Loucy (cell line): ENCODE results near the gene PERCC1.

ENCODE experiments used
- H2AFZ ChIP-seq: fragments of 200-600 bp; sonication (generic); 2 replicates; pipeline ENCODE4 v1.6.0; 2016; ENCODE audit warnings: antibody characterized with exemption, mild to moderate bottlenecking, low read length, moderate library complexity
- H3F3A ChIP-seq: fragments of 200-600 bp; 2 replicates; pipeline ENCODE4 v1.6.0; 2016; ENCODE audit warnings: antibody characterized with exemption, low read depth, mild to moderate bottlenecking
- H3K27me3 ChIP-seq: fragments of 200-600 bp; sonication (generic); 2 replicates; pipeline ENCODE4 v1.6.1; 2014; ENCODE audit warnings: low read length, mild to moderate bottlenecking; ENCODE audit not compliant: insufficient read depth, poor library complexity, severe bottlenecking
- H3K36me3 ChIP-seq: fragments of 200-600 bp; sonication (generic); 2 replicates; pipeline ENCODE4 v1.6.1; 2016; ENCODE audit warnings: low read length; ENCODE audit not compliant: insufficient read depth
- H3K4me1 ChIP-seq: fragments of 200-600 bp; sonication (generic); 2 replicates; pipeline ENCODE4 v1.5.1; 2014; ENCODE audit warnings: low read length, mild to moderate bottlenecking; ENCODE audit not compliant: insufficient read depth, poor library complexity, severe bottlenecking
- H3K4me2 ChIP-seq: fragments of 200-600 bp; sonication (generic); 2 replicates; pipeline ENCODE4 v1.6.0; 2014; ENCODE audit warnings: antibody characterized with exemption, low read length, low read depth, mild to moderate bottlenecking; ENCODE audit not compliant: poor library complexity, severe bottlenecking
- H3K4me3 ChIP-seq: fragments of 200-600 bp; sonication (generic); 2 replicates; pipeline ENCODE4 v1.5.1; 2014; ENCODE audit warnings: low read length, mild to moderate bottlenecking, mixed read lengths; ENCODE audit not compliant: poor library complexity, severe bottlenecking
- H3K79me2 ChIP-seq: fragments of 200-600 bp; sonication (generic); 2 replicates; pipeline ENCODE4 v1.6.1; 2014; ENCODE audit warnings: low read length; ENCODE audit not compliant: insufficient read depth
- H3K9ac ChIP-seq: fragments of 200-600 bp; sonication (generic); 2 replicates; pipeline ENCODE4 v1.6.0; 2014; ENCODE audit warnings: mild to moderate bottlenecking, low read depth, low read length, moderate library complexity; ENCODE audit not compliant: poor library complexity, severe bottlenecking
- H3K9me2 ChIP-seq: fragments of 200-600 bp; sonication (generic); replicated peaks from 2 replicates; pipeline ENCODE4 v1.6.1; 2016; ENCODE audit warnings: low read depth, low read length, mixed read lengths
- H3K9me3 ChIP-seq: fragments of 200-600 bp; sonication (generic); 2 replicates; pipeline ENCODE4 v1.6.1; 2014; ENCODE audit warnings: mild to moderate bottlenecking, antibody characterized with exemption, low read length, low read depth; ENCODE audit not compliant: insufficient read depth
- H4K20me1 ChIP-seq: fragments of 200-600 bp; sonication (generic); 2 replicates; pipeline ENCODE4 v1.6.0; 2014; ENCODE audit warnings: antibody characterized with exemption, low read length, mild to moderate bottlenecking; ENCODE audit not compliant: insufficient read depth, poor library complexity, severe bottlenecking
- CTCF ChIP-seq: fragments of 200-600 bp; sonication (generic); conservative IDR thresholded peaks from 2 replicates; pipeline ENCODE4 v1.5.1; 2014; ENCODE audit warnings: mild to moderate bottlenecking, antibody characterized with exemption, low read length
- EZH2phosphoT487 ChIP-seq: fragments of 200-600 bp; IDR thresholded peaks from 2 replicates; pipeline ENCODE4 v1.6.1; 2018; ENCODE audit warnings: antibody characterized with exemption, mild to moderate bottlenecking, moderate library complexity, borderline replicate concordance

The PERCC1 gene

GRCh38 chr16:1431497-1432270, 806 bp downstream of the PERCC1 start:
- no peaks in the 10 kb centered on the region for H4K20me1 ChIP-seq
- H2AFZ ChIP-seq = no peak overlapping the region
- H3K4me3 ChIP-seq = no peak overlapping the region
- H3K9me3 ChIP-seq = no peaks in the 10 kb centered on the region
- TF ChIP-seq CTCF (no peak), EZH2phosphoT487 (no peak)
- no peaks in the 10 kb centered on the region for H3K9me2 ChIP-seq
- no peaks in the 10 kb centered on the region for H3K4me1 ChIP-seq
- no peak overlapping the region for H3K9ac ChIP-seq
- H3F3A ChIP-seq = no peaks in the 10 kb centered on the region
- no peaks in the 10 kb centered on the region for H3K27me3 ChIP-seq
- H3K79me2 ChIP-seq = no peaks in the 10 kb centered on the region
- H3K36me3 ChIP-seq = no peaks in the 10 kb centered on the region
- H3K4me2 ChIP-seq = no peak overlapping the region

- Histone ChIP-seq H3K36me3 (no peaks in the 10 kb centered on the region), H3K79me2 (no peaks in the 10 kb centered on the region), H2AFZ (no peak overlapping the region), H3K9ac (no peak overlapping the region), H3K9me3 (no peaks in the 10 kb centered on the region), H3K9me2 (no peaks in the 10 kb centered on the region), H3K4me3 (no peak overlapping the region), H3K4me2 (no peak overlapping the region), H3K27me3 (no peaks in the 10 kb centered on the region), H3F3A (no peaks in the 10 kb centered on the region), H3K4me1 (no peaks in the 10 kb centered on the region), H4K20me1 (no peaks in the 10 kb centered on the region)
- TF ChIP-seq EZH2phosphoT487 (no peak), CTCF (no peak)
Measured at GRCh38 chr16:1432388-1433262, 1.7 kb downstream of the PERCC1 start.

- Histone ChIP-seq H3K36me3 (no peaks in the 10 kb centered on the region), H3K9me3 (no peaks in the 10 kb centered on the region), H3K4me3 (no peak overlapping the region), H3K9me2 (no peaks in the 10 kb centered on the region), H2AFZ (no peak overlapping the region), H3K4me1 (no peaks in the 10 kb centered on the region), H4K20me1 (no peaks in the 10 kb centered on the region), H3K9ac (no peak overlapping the region), H3K4me2 (no peak overlapping the region), H3K79me2 (no peaks in the 10 kb centered on the region), H3F3A (no peaks in the 10 kb centered on the region), H3K27me3 (no peaks in the 10 kb centered on the region)
- TF ChIP-seq EZH2phosphoT487 = no peak
- TF ChIP-seq CTCF = no peak
Measured at GRCh38 chr16:1433263-1433560, 2.3 kb downstream of the PERCC1 start.
